ENCODE measurements around the gene DDX47. TPM values are rescaled to one million over a fixed set of nuclear protein-coding genes. Genes with fewer than 3 reads are reported as not detected.
A peak's percentile ranks its signal among the peaks of the same experiment; 100 is the strongest.
"Not testable (repeated sequence)": the region's sequence is repeated elsewhere in the genome, so short reads cannot be mapped to it uniquely, and the experiment has no call there.

Gene DDX47
- total and polyA plus RNA-seq, 2 donors, result 49.4 to 56.0 TPM

DNA sequence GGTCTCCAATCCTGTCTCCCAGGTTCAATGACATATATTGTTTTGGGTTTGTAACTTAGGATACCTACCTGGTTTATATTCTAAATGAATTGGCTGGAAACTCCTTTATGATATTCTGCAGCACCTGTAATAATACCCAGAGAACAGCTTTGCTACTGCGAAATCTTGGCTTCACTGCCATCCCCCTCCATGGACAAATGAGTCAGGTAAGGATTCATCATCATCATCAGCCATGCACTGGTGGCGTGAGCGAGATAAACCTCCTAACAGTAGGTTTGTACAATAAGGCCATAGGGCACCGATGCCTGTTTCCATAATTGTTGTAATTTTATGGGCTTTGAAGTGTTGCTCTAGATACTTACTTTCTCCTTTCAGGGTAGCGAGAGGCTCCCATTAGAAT, 10.7 kb downstream of the DDX47 start:
- 98% methylated on average over 5 of the region's 5 CpGs for WGBS
- no peak overlapping the region for H3K4me3 ChIP-seq (ENCODE audit: low read length in 2 of 2)
- H3K27me3 ChIP-seq (ENCODE audit: control insufficient read depth in 2 of 2, insufficient read depth in 1 of 2, low read length in 1 of 2), result no peaks in the 10 kb centered on the region
- H3K4me1 ChIP-seq (ENCODE audit: control insufficient read depth in 2 of 2, insufficient read depth in 2 of 2, low read length in 2 of 2), result no peaks in the 10 kb centered on the region
- H3K9me3 ChIP-seq (ENCODE audit: control insufficient read depth in 2 of 2, insufficient read depth in 1 of 2, low read length in 1 of 2), result no peaks in the 10 kb centered on the region
- DNase-seq (ENCODE audit: low read depth in 6 of 9, low spot score in 9 of 9), result no peak
- H3K27ac ChIP-seq (ENCODE audit: low read depth in 1 of 2, low read length in 1 of 2), result no peak overlapping the region
- H3K36me3 ChIP-seq (ENCODE audit: control insufficient read depth in 2 of 2, insufficient read depth in 2 of 2, low read length in 1 of 2), result peaks cover 46 to 81% of the 10 kb centered on the region in 2 donors

- WGBS, result 91% methylated on average over 7 of the region's 7 CpGs
- Histone ChIP-seq H3K4me3 (ENCODE audit: low read length in 2 of 2) (no peak overlapping the region), H3K27me3 (ENCODE audit: control insufficient read depth in 2 of 2, insufficient read depth in 1 of 2, low read length in 1 of 2) (no peaks in the 10 kb centered on the region), H3K9me3 (ENCODE audit: control insufficient read depth in 2 of 2, insufficient read depth in 1 of 2, low read length in 1 of 2) (no peaks in the 10 kb centered on the region), H3K4me1 (ENCODE audit: control insufficient read depth in 2 of 2, insufficient read depth in 2 of 2, low read length in 2 of 2) (peaks cover 0 to 6% of the 10 kb centered on the region in 2 donors), H3K27ac (ENCODE audit: low read depth in 1 of 2, low read length in 1 of 2) (peak overlapping the region in 1 of 2 donors; percentile 74), H3K36me3 (ENCODE audit: control insufficient read depth in 2 of 2, insufficient read depth in 2 of 2, low read length in 1 of 2) (peaks cover 27 to 36% of the 10 kb centered on the region in 2 donors)
- no peak for DNase-seq (ENCODE audit: low read depth in 6 of 9, low spot score in 9 of 9)
Measured at GRCh38 chr12:12835378-12836146, 22.4 kb downstream of the DDX47 start.

DNA sequence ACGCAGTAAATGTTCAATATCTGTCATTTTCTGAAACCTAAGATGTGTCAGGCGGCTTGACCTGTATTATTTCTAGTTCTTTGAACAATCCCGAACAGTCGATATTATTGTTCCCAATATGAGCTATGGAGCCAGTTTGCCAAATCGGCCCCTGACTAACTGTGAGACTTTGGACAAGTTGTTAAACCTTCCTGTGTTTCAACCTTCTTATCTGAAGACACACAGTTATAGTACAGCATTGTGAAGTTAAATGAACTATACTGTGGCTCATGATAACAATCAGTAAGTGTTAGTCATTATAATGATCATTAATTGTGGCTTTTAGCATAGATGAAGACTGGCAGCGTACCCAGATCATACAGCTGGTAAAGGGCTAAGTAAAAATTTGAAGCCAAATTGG, 23.4 kb downstream of the DDX47 start:
- H3K27me3 ChIP-seq (ENCODE audit: control insufficient read depth in 2 of 2, insufficient read depth in 1 of 2, low read length in 1 of 2), result no peaks in the 10 kb centered on the region
- H3K36me3 ChIP-seq (ENCODE audit: control insufficient read depth in 2 of 2, insufficient read depth in 2 of 2, low read length in 1 of 2), result peaks cover 21 to 32% of the 10 kb centered on the region in 2 donors
- H3K4me3 ChIP-seq (ENCODE audit: low read length in 2 of 2), result no peak overlapping the region
- H3K9me3 ChIP-seq (ENCODE audit: control insufficient read depth in 2 of 2, insufficient read depth in 1 of 2, low read length in 1 of 2), result no peaks in the 10 kb centered on the region
- H3K4me1 ChIP-seq (ENCODE audit: control insufficient read depth in 2 of 2, insufficient read depth in 2 of 2, low read length in 2 of 2), result peaks cover 0 to 6% of the 10 kb centered on the region in 2 donors
- no peak overlapping the region for H3K27ac ChIP-seq (ENCODE audit: low read depth in 1 of 2, low read length in 1 of 2)
- DNase-seq (ENCODE audit: low read depth in 6 of 9, low spot score in 9 of 9), result no peak
- WGBS, result 87% methylated on average over 6 of the region's 6 CpGs

DNA sequence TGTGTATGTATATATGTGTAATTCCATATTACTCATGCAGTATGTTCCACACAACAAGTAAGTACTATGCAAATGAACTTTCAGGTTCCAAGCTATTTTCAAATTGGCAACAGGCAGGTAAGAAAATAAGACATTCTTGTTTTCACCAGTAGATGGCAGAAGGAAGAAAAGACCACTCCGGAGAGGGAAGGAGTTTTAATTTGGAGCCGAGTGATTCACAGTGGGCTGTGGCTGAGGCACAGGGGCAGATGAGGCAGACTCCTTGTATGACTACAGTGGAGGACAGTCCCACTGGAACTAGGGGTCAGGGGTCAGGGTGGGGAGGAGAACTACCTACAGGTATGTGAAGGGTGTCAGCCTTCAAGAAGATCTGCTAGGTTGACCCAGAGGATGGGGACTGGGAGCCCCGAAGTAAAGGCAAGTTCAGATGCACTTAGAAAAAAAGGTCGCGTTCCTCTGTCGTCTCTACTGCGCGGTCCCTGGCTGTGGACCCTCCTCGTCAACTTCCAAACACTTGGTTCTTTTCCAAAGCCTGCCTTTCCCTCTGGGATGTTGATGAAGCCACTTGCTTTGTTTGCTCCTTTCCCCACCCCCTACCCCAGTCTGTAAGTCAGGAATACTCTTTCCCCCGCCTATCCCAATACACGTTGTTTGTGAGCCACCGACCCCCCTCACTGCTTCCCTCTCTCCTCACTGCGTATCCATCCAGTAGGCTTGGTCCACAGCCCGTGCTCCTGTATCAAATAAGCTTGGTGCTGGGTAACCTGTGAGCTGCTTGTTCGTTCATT, 24.1 kb downstream of the DDX47 start:
- H3K27me3 ChIP-seq (ENCODE audit: control insufficient read depth in 2 of 2, insufficient read depth in 1 of 2, low read length in 1 of 2), result no peaks in the 10 kb centered on the region
- peak in 5 of 9 donors; percentile 13 to 70 (median 31) for DNase-seq (ENCODE audit: low read depth in 6 of 9, low spot score in 9 of 9)
- H3K4me1 ChIP-seq (ENCODE audit: control insufficient read depth in 2 of 2, insufficient read depth in 2 of 2, low read length in 2 of 2), result peaks cover 0 to 6% of the 10 kb centered on the region in 2 donors
- no peak overlapping the region for H3K27ac ChIP-seq (ENCODE audit: low read depth in 1 of 2, low read length in 1 of 2)
- peaks cover 20 to 27% of the 10 kb centered on the region in 2 donors for H3K36me3 ChIP-seq (ENCODE audit: control insufficient read depth in 2 of 2, insufficient read depth in 2 of 2, low read length in 1 of 2)
- no peak overlapping the region for H3K4me3 ChIP-seq (ENCODE audit: low read length in 2 of 2)
- no peaks in the 10 kb centered on the region for H3K9me3 ChIP-seq (ENCODE audit: control insufficient read depth in 2 of 2, insufficient read depth in 1 of 2, low read length in 1 of 2)
- WGBS, result 70% methylated on average over 15 of the region's 15 CpGs

DNA sequence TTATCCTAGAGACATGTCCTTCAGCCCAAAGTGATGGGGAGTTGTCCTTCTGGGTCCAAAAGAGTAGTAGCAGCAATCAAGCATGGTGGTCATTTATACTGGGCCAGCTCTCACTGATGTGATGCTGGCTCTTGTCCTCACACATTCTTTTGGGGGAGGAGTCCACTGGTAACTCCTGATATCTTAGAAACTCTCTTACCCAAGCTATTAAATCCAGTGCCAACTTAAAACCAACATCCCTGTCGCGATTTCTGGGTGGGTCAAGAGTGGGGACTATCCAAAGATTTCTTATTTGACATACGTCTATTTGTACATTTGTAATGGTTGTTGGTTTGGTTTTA, 24.6 kb downstream of the DDX47 start:
- Histone ChIP-seq H3K4me3 (ENCODE audit: low read length in 2 of 2) (no peak overlapping the region), H3K9me3 (ENCODE audit: control insufficient read depth in 2 of 2, insufficient read depth in 1 of 2, low read length in 1 of 2) (no peaks in the 10 kb centered on the region), H3K4me1 (ENCODE audit: control insufficient read depth in 2 of 2, insufficient read depth in 2 of 2, low read length in 2 of 2) (peaks cover 0 to 6% of the 10 kb centered on the region in 2 donors), H3K27ac (ENCODE audit: low read depth in 1 of 2, low read length in 1 of 2) (no peak overlapping the region), H3K36me3 (ENCODE audit: control insufficient read depth in 2 of 2, insufficient read depth in 2 of 2, low read length in 1 of 2) (peaks cover 15 to 21% of the 10 kb centered on the region in 2 donors), H3K27me3 (ENCODE audit: control insufficient read depth in 2 of 2, insufficient read depth in 1 of 2, low read length in 1 of 2) (no peaks in the 10 kb centered on the region)
- 97% methylated on average over 3 of the region's 3 CpGs for WGBS
- no peak for DNase-seq (ENCODE audit: low read depth in 6 of 9, low spot score in 9 of 9)

GRCh38 chr12:12839003-12839395, 25.9 kb downstream of the DDX47 start:
- WGBS, result 88% methylated on average over 1 of the region's 1 CpG
- DNase-seq (ENCODE audit: low read depth in 6 of 9, low spot score in 9 of 9), result peak in 1 of 9 donors; percentile 33

GRCh38 chr12:12839439-12839838, 26.3 kb downstream of the DDX47 start:
- not testable (repeated sequence) for H3K9me3 ChIP-seq (ENCODE audit: control insufficient read depth in 2 of 2, insufficient read depth in 1 of 2, low read length in 1 of 2); DNase-seq (ENCODE audit: low read depth in 6 of 9, low spot score in 9 of 9); H3K36me3 ChIP-seq (ENCODE audit: control insufficient read depth in 2 of 2, insufficient read depth in 2 of 2, low read length in 1 of 2); H3K27me3 ChIP-seq (ENCODE audit: control insufficient read depth in 2 of 2, insufficient read depth in 1 of 2, low read length in 1 of 2); H3K4me3 ChIP-seq (ENCODE audit: low read length in 2 of 2); H3K27ac ChIP-seq (ENCODE audit: low read depth in 1 of 2, low read length in 1 of 2); H3K4me1 ChIP-seq (ENCODE audit: control insufficient read depth in 2 of 2, insufficient read depth in 2 of 2, low read length in 2 of 2)
- WGBS, result 97% methylated on average over 10 of the region's 10 CpGs

More at GRCh38 chr12:12839003-12839395, 25.9 kb downstream of the DDX47 start:
- Histone ChIP-seq H3K4me1 (ENCODE audit: control insufficient read depth in 2 of 2, insufficient read depth in 2 of 2, low read length in 2 of 2) (peaks cover 0 to 6% of the 10 kb centered on the region in 2 donors), H3K9me3 (ENCODE audit: control insufficient read depth in 2 of 2, insufficient read depth in 1 of 2, low read length in 1 of 2) (no peaks in the 10 kb centered on the region), H3K4me3 (ENCODE audit: low read length in 2 of 2) (no peak overlapping the region), H3K27ac (ENCODE audit: low read depth in 1 of 2, low read length in 1 of 2) (no peak overlapping the region), H3K36me3 (ENCODE audit: control insufficient read depth in 2 of 2, insufficient read depth in 2 of 2, low read length in 1 of 2) (peaks cover 6 to 10% of the 10 kb centered on the region in 2 donors), H3K27me3 (ENCODE audit: control insufficient read depth in 2 of 2, insufficient read depth in 1 of 2, low read length in 1 of 2) (no peaks in the 10 kb centered on the region)

GRCh38 chr12:12839873-12840579, 26.9 kb downstream of the DDX47 start:
- no peak for DNase-seq (ENCODE audit: low read depth in 6 of 9, low spot score in 9 of 9)
- peaks cover 0 to 6% of the 10 kb centered on the region in 2 donors for H3K4me1 ChIP-seq (ENCODE audit: control insufficient read depth in 2 of 2, insufficient read depth in 2 of 2, low read length in 2 of 2)
- 93% methylated on average over 5 of the region's 5 CpGs for WGBS
- no peaks in the 10 kb centered on the region for H3K9me3 ChIP-seq (ENCODE audit: control insufficient read depth in 2 of 2, insufficient read depth in 1 of 2, low read length in 1 of 2)
- no peak overlapping the region for H3K4me3 ChIP-seq (ENCODE audit: low read length in 2 of 2)
- H3K36me3 ChIP-seq (ENCODE audit: control insufficient read depth in 2 of 2, insufficient read depth in 2 of 2, low read length in 1 of 2), result peaks cover 4 to 5% of the 10 kb centered on the region in 2 donors
- no peak overlapping the region for H3K27ac ChIP-seq (ENCODE audit: low read depth in 1 of 2, low read length in 1 of 2)
- H3K27me3 ChIP-seq (ENCODE audit: control insufficient read depth in 2 of 2, insufficient read depth in 1 of 2, low read length in 1 of 2), result no peaks in the 10 kb centered on the region

GRCh38 chr12:12840580-12840899, 27.4 kb downstream of the DDX47 start:
- Histone ChIP-seq H3K9me3 (ENCODE audit: control insufficient read depth in 2 of 2, insufficient read depth in 1 of 2, low read length in 1 of 2) (no peaks in the 10 kb centered on the region), H3K4me3 (ENCODE audit: low read length in 2 of 2) (no peak overlapping the region), H3K27ac (ENCODE audit: low read depth in 1 of 2, low read length in 1 of 2) (no peak overlapping the region), H3K36me3 (ENCODE audit: control insufficient read depth in 2 of 2, insufficient read depth in 2 of 2, low read length in 1 of 2) (peaks cover under 1 to 1% of the 10 kb centered on the region in 2 donors), H3K27me3 (ENCODE audit: control insufficient read depth in 2 of 2, insufficient read depth in 1 of 2, low read length in 1 of 2) (no peaks in the 10 kb centered on the region), H3K4me1 (ENCODE audit: control insufficient read depth in 2 of 2, insufficient read depth in 2 of 2, low read length in 2 of 2) (peaks cover 0 to 6% of the 10 kb centered on the region in 2 donors)
- whole genome bisulfite sequencing, result 96% methylated on average over 5 of the region's 5 CpGs
- no peak for DNase-seq (ENCODE audit: low read depth in 6 of 9, low spot score in 9 of 9)
